Measurements from ENCODE around the gene RABEPK. TPM values are rescaled to one million over a fixed set of nuclear protein-coding genes. Genes with fewer than 3 reads are reported as not detected.
"Not testable (repeated sequence)": the region's sequence is repeated elsewhere in the genome, so short reads cannot be mapped to it uniquely, and the experiment has no call there.

The RABEPK gene
- total RNA-seq, 6 experiments from 2014 or later: 9.4 to 27.4 (median 21.5) TPM

DNA sequence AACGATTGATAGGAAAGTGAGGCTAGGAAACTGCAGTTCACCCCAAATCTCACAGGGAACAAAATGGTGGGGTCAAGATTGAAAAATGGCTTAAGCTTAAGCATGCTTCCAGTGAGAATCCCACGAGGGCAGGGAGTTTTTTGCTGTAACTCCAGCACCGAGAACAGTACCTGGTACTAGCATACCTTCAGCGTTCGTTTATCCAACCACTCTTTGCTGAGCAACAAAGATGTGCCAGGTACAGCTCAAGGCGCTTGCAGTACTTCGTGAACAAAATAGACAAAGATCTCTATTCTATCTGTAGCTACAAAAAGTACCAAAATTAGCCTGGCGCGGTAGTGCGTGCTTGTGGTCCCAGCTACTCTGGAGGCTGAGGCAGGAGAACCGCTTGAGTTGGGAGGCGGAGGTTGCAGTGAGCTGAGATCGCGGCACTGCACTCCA lies 10.0 kb upstream of the RABEPK start:
- no peaks in the 10 kb centered on the region for H3K36me3 ChIP-seq

DNA sequence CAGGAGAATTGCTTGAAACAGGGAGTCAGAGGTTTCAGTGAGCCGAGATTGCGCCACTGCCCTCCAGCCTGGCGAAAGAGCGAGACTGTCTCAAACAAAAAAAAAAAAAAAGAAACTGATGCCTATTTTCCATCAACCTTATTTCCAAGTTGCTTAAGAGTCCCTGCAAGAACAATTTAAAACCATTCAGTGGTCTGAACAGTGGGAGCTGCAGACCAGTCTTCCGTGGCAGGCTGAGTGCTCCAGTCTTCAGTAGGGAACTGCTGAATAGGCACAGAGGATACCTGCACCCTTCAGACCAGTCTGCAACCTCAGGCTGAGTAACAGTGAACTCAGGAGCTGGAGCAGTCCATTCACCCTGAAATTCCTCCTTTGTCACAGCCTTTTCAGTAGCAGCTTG lies 5.9 kb upstream of the RABEPK start:
- H3K36me3 ChIP-seq; ATAC-seq; DNase-seq; H3K4me1 ChIP-seq; H3K4me3 ChIP-seq; H3K27me3 ChIP-seq; H3K9me3 ChIP-seq; H3K27ac ChIP-seq; intact Hi-C loops (cut with DNase I): not testable (repeated sequence)
- 77% methylated on average over 5 of the region's 5 CpGs for WGBS (ENCODE audit: insufficient coverage, low coverage, low lambda C conversion rate, missing lambda C conversion rate)

More for the DNA sequence above, 10.0 kb upstream of the RABEPK start:
- 46% methylated on average over 12 of the region's 14 CpGs for WGBS (ENCODE audit: insufficient coverage, low coverage, low lambda C conversion rate, missing lambda C conversion rate)
- Histone ChIP-seq H3K27ac (peak overlapping the region; percentile 52 to 86 (median 84)), H3K4me1 (peaks cover 0 to 26% (median 4%) of the 10 kb centered on the region in 4 donors), H3K27me3 (no peaks in the 10 kb centered on the region), H3K4me3 (peak overlapping the region; percentile 97 to 100 (median 99)), H3K9me3 (no peaks in the 10 kb centered on the region)
- intact Hi-C loops (cut with DNase I): no loop called here
- ATAC-seq: no peak
- no peak for DNase-seq
- TF ChIP-seq POLR2A (IDR thresholded peaks at IDR 0.05): no peak
- TF ChIP-seq, protein P1, sequence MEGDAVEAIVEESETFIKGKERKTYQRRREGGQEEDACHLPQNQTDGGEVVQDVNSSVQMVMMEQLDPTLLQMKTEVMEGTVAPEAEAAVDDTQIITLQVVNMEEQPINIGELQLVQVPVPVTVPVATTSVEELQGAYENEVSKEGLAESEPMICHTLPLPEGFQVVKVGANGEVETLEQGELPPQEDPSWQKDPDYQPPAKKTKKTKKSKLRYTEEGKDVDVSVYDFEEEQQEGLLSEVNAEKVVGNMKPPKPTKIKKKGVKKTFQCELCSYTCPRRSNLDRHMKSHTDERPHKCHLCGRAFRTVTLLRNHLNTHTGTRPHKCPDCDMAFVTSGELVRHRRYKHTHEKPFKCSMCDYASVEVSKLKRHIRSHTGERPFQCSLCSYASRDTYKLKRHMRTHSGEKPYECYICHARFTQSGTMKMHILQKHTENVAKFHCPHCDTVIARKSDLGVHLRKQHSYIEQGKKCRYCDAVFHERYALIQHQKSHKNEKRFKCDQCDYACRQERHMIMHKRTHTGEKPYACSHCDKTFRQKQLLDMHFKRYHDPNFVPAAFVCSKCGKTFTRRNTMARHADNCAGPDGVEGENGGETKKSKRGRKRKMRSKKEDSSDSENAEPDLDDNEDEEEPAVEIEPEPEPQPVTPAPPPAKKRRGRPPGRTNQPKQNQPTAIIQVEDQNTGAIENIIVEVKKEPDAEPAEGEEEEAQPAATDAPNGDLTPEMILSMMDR (IDR thresholded peaks at IDR 0.05): no peak

DNA sequence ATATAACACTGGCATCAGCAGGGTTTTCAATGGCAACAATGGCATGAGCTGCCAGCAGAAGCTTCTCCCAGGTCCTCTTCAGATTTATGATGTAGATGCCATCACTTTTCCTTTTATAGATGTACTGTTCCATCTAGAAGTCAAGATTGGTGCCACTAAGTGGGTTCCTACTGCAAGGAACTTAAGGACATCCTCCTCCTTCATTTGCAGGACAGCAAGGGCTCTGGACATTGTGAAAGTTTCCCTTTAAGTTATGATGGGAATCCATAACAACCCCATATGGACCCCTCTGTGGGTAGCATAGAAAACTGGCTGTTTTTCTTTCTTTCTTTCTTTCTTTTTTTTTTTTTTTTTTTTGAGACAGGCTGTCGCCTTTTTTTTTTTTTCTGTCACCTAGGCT lies 4.8 kb upstream of the RABEPK start:
- 29% methylated on average over 1 of the region's 1 CpG for WGBS (ENCODE audit: insufficient coverage, low coverage, low lambda C conversion rate, missing lambda C conversion rate)
- DNase-seq; H3K36me3 ChIP-seq; intact Hi-C loops (cut with DNase I); H3K4me1 ChIP-seq; ATAC-seq; H3K27ac ChIP-seq; H3K27me3 ChIP-seq; H3K9me3 ChIP-seq; H3K4me3 ChIP-seq: not testable (repeated sequence)

DNA sequence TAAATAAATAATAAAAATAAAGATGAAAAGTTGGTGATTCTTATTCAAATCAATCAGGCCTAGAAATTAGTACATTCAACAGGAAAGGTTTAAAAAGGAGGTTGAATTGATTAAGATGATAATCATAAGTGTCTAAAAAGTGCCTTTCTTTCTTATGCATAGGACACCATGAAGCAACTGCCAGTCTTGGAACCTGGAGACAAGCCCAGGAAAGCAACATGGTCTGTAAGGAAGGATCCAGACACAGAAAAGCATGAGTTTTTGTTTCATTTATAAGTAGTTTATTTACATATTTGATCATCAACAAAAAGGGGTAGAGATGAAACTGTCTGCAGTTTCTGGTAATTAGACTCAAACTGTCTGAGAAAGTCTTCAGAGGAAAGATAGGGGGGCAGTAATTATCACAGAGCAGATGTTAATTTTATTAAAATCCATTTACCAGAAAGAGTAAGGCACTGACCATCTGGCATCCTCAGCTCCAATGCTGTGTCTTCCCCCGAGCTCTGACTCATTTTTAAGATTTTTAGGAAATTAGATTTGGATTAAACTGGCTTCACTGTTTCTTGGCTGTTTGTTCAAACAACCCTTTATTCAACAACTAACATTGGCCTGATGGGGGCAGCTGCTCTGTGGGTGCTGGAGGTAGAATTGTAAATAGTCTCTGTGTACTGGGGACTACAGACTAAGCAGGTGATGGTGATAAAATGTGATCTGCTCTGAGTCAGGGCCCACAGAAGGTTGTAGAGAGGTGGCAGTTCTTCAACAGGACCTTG lies 2.7 kb downstream of the RABEPK start:
- no peak for ATAC-seq
- 92% methylated on average over 1 of the region's 1 CpG for whole genome bisulfite sequencing (ENCODE audit: insufficient coverage, low coverage, low lambda C conversion rate, missing lambda C conversion rate)
- intact Hi-C loops (cut with DNase I): no loop called here
- Histone ChIP-seq H3K9me3 (no peaks in the 10 kb centered on the region), H3K36me3 (peaks cover 0 to 33% (median 14%) of the 10 kb centered on the region in 4 donors), H3K4me3 (no peak overlapping the region), H3K27me3 (no peaks in the 10 kb centered on the region), H3K27ac (no peak overlapping the region), H3K4me1 (peaks cover 0 to 7% (median 0%) of the 10 kb centered on the region in 4 donors)
- no peak for DNase-seq
- TF ChIP-seq POLR2A (IDR thresholded peaks at IDR 0.05): no peak
- TF ChIP-seq, protein P1 (IDR thresholded peaks at IDR 0.05): no peak

DNA sequence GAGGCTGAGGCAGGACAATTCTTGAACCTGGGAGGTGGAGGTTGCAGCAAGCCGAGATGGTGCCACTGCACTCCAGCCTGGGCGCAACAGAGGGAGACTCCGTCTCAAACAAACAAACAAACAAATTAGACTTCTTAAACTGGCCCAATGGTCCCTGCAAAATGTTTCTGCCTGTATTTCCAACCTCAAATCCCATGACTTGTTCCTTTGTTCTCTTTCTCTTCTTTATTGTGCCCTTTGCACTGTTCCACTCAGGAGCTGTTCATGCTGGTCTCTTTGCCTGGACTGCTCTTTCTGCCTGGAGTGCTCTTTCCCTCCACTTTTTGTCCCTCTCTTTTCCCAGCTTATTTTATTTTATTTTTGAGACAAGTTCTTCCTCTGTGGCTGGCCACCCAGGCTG lies 4.1 kb downstream of the RABEPK start:
- ATAC-seq (no peak), DNase-seq (no peak)
- 100% methylated on average over 1 of the region's 3 CpGs for WGBS (ENCODE audit: insufficient coverage, low coverage, low lambda C conversion rate, missing lambda C conversion rate)
- H3K27me3 ChIP-seq: no peaks in the 10 kb centered on the region
- intact Hi-C loops (cut with DNase I): no loop called here
- no peak overlapping the region for H3K27ac ChIP-seq
- peaks cover 0 to 7% (median 0%) of the 10 kb centered on the region in 4 donors for H3K4me1 ChIP-seq
- TF ChIP-seq, protein P1 (IDR thresholded peaks at IDR 0.05): no peak
- no peak for TF ChIP-seq POLR2A (IDR thresholded peaks at IDR 0.05)
- peaks cover 0 to 45% (median 17%) of the 10 kb centered on the region in 4 donors for H3K36me3 ChIP-seq
- no peaks in the 10 kb centered on the region for H3K9me3 ChIP-seq
- no peak overlapping the region for H3K4me3 ChIP-seq
